BLaER1 treated with 17β-estradiol and CSF1 and Interleukin-3, amounts not matched to agents 10 nM and 100 nM (cell line): Measurements from ENCODE around the gene SLC22A7.

Experiments
- H3K27ac ChIP-seq, 11 experiments: shearing (Covaris generic); formaldehyde crosslinking; 2 replicates each; pipeline ENCODE4 v1.8.1; 2022
- H3K27me3 ChIP-seq, 11 experiments: shearing (Covaris generic); formaldehyde crosslinking; 2 replicates each; pipeline ENCODE4 v1.8.1; 2022
- H3K36me3 ChIP-seq, 11 experiments: shearing (Covaris generic); formaldehyde crosslinking; 2 replicates each; pipeline ENCODE4 v1.8.1; 2022
- H3K4me1 ChIP-seq, 10 experiments: shearing (Covaris generic); formaldehyde crosslinking; 2 replicates each; pipeline ENCODE4 v1.8.1; 2022
- H3K4me2 ChIP-seq, 11 experiments: shearing (Covaris generic); formaldehyde crosslinking; 2 replicates each; pipeline ENCODE4 v1.8.1; 2022
- H3K4me3 ChIP-seq, 10 experiments: shearing (Covaris generic); formaldehyde crosslinking; 2 replicates each; pipeline ENCODE4 v1.8.1; 2022
- H3K9ac ChIP-seq, 11 experiments: shearing (Covaris generic); formaldehyde crosslinking; 2 replicates each; pipeline ENCODE4 v1.8.1; 2022
- H3K9me3 ChIP-seq, 11 experiments: shearing (Covaris generic); formaldehyde crosslinking; replicated peaks in 1 of 11; 2 replicates each; pipeline ENCODE4 v1.8.1; 2022
- H4K20me1 ChIP-seq, 11 experiments: shearing (Covaris generic); formaldehyde crosslinking; 2 replicates each; pipeline ENCODE4 v1.8.1; 2022
- Cebpa-rat ChIP-seq, 11 experiments: shearing (Covaris generic); IDR thresholded peaks; 2 replicates each; pipeline ENCODE4 v1.8.1; 2022

SLC22A7 gene

DNA sequence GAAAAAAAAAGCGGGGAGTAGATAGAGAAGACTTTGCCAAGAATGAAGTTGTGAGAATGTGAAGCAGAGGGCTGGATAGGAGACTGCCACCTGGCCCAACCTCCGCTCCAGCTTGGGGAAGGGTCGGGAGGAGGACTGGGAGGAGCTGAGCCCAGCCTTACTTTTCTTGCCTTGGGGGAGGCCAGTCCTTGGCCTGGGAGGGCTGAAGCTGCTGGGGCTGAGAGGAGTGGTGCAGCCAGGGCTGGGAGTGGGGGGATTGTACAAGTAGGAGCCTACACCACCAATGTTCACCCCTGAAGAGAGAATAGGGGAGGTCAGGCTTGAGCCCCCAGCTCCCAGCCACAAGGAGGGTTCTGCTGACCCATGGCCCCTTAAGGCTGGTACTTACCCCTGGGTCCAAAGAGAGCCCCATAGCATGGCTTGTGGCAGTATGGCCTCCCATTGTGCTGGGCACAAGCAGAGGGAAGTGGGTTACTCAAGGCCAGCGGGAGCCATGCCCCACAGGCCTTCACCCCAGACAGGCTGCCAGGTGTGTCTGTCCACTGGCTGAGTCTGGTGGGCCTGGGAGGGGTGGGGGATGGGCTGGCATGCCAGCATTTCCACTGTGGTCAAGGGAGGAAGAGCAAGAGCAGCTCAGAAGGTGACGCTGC lies 9.5 kb downstream of the SLC22A7 start:
- peak overlapping the region in 5 of 11 experiments; percentile 12 to 66 (median 57); a peak in 4 of 22 replicates for H3K27ac ChIP-seq
- peaks cover 0 to 9% (median 0%) of the 10 kb centered on the region in 11 experiments; a peak in 1 of 22 replicates for H3K27me3 ChIP-seq
- no peak for TF ChIP-seq Cebpa-rat (IDR thresholded peaks at IDR 0.05)
- peak overlapping the region in 5 of 11 experiments; percentile 62 to 69 (median 64); a peak in 5 of 22 replicates for H3K9ac ChIP-seq
- no peaks in the 10 kb centered on the region for H4K20me1 ChIP-seq
- H3K4me1 ChIP-seq, result peaks cover 22 to 65% (median 49%) of the 10 kb centered on the region in 10 experiments
- no peaks in the 10 kb centered on the region for H3K36me3 ChIP-seq
- peak overlapping the region; percentile 83 to 97 (median 91); a peak in 21 of 22 replicates for H3K4me2 ChIP-seq
- peaks cover 0 to 17% (median 0%) of the 10 kb centered on the region in 11 experiments; a peak in 5 of 22 replicates for H3K9me3 ChIP-seq
- peak overlapping the region in 4 of 10 experiments; percentile 58 to 71 (median 62); a peak in 6 of 20 replicates for H3K4me3 ChIP-seq

DNA sequence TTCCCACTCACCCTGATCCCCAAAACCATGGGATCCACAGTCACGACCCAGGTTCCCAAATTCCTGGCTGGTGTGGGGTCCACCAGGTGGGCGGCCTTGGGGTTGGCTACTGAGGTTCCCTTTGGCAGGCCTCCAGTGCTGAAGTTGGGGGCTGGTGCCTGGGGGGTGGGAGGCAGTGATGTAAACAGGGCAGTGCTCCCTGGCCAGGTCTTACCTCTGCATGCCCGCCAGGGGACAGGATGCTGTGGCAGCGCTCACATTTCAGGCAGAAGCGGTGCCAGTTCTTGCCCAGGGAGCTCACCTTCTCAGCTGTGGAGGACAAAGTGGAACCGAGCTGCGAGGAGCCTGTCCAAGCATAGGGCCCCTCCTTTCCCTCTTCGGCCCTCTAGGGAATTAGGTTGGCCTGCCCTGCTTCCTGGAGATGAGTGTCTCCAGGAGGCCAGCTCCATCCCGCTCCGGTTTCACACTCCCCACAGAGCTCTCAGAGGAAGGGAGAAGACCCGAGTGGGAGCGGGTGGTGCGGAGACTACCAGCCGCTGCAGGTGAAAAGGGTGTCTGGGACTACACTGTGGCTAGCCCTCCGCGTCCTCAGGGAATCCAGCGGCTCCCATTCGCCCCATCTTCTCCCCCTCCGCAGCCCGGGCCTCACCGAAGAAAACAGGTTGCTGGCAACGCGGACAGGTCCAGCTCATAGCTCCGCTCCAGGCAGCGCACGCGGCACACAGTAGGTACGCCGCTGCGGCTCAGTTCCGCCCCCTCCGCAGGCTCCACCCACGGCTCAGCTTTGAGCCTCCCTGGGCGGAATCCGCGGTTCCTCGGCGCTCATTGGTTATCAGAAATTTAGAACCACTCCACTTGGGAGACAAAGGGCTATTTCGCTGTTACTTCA lies 10.3 kb downstream of the SLC22A7 start, which contains the start of gene CRIP3:
Gene CRIP3, minus strand, starts transcription at position 726 of the 889 bp plus-strand sequence. Its CDS starts 34 bp downstream, at position 692.
- Histone ChIP-seq H3K9me3 (peaks cover 0 to 17% (median 0%) of the 10 kb centered on the region in 11 experiments; a peak in 5 of 22 replicates), H4K20me1 (no peaks in the 10 kb centered on the region), H3K4me1 (peaks cover 30 to 71% (median 57%) of the 10 kb centered on the region in 10 experiments), H3K4me3 (peak within 1 kb of the TSS; percentile 41 to 71 (median 58)), H3K36me3 (no peaks in the 10 kb centered on the region), H3K27me3 (peaks cover 0 to 9% (median 0%) of the 10 kb centered on the region in 11 experiments; a peak in 1 of 22 replicates), H3K27ac (peak within 1 kb of the TSS in 8 of 11 experiments; percentile 17 to 66 (median 48); a peak in 14 of 22 replicates), H3K4me2 (peak within 1 kb of the TSS; percentile 83 to 97 (median 91)), H3K9ac (peak within 1 kb of the TSS in 10 of 11 experiments; percentile 14 to 73 (median 62); a peak in 18 of 22 replicates)
- no peak for TF ChIP-seq Cebpa-rat (IDR thresholded peaks at IDR 0.05)

DNA sequence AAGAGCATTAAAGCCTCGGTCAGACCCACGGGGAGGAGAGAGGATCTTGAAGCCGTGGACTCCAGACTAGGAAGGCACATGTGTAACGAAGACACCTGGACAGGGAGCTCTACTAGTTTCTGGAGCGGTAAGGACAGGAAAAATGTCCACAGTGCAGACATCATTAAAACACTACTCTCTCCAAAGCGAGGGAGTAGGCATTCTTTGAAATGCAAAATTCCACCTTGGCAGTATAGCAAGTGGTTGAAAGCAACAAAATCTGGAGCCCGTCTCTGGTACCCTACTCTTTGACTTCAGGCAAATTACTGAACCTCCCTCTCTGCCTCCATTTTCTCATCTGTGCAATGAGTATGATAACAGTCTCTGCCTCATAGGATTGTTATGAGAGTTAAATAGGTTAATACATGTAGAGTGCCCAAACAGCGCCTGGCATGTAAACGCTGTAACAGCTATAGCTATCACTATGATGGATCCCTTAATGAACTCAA lies 11.0 kb downstream of the SLC22A7 start:
- H3K4me3 ChIP-seq, result peak overlapping the region; percentile 41 to 71 (median 58)
- H3K9me3 ChIP-seq, result peaks cover 0 to 17% (median 0%) of the 10 kb centered on the region in 11 experiments; a peak in 5 of 22 replicates
- H3K4me2 ChIP-seq, result peak overlapping the region; percentile 83 to 97 (median 91)
- H3K27me3 ChIP-seq, result peaks cover 0 to 9% (median 0%) of the 10 kb centered on the region in 11 experiments; a peak in 1 of 22 replicates
- TF ChIP-seq Cebpa-rat (IDR thresholded peaks at IDR 0.05), result no peak
- no peaks in the 10 kb centered on the region for H4K20me1 ChIP-seq
- peak overlapping the region in 8 of 11 experiments; percentile 17 to 66 (median 48); a peak in 13 of 22 replicates for H3K27ac ChIP-seq
- H3K4me1 ChIP-seq, result peaks cover 31 to 77% (median 64%) of the 10 kb centered on the region in 10 experiments
- no peaks in the 10 kb centered on the region for H3K36me3 ChIP-seq
- peak overlapping the region in 10 of 11 experiments; percentile 14 to 73 (median 62); a peak in 18 of 22 replicates for H3K9ac ChIP-seq

DNA sequence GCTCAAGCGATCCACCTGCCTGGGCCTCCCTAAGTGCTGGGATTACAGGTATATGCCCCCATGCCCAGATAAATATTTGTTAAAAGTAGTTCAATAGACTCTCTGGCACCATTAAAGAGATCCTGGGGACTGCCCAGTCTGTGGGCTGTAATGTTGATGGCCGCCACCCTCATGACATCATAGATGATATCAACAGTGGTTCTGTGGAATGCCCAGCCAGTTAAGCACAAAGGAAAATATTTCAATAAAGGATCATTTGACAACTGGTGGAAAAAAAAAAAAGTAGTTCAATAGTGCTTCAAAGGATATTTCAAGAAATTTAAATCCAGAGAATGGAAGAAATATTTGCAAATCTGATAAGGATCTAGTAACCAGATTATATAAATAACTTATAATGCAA lies 12.1 kb downstream of the SLC22A7 start:
- H3K9me3 ChIP-seq, result peaks cover 0 to 17% (median 0%) of the 10 kb centered on the region in 11 experiments; a peak in 5 of 22 replicates
- H4K20me1 ChIP-seq, result no peaks in the 10 kb centered on the region
- H3K4me1 ChIP-seq, result peaks cover 31 to 86% (median 69%) of the 10 kb centered on the region in 10 experiments

DNA sequence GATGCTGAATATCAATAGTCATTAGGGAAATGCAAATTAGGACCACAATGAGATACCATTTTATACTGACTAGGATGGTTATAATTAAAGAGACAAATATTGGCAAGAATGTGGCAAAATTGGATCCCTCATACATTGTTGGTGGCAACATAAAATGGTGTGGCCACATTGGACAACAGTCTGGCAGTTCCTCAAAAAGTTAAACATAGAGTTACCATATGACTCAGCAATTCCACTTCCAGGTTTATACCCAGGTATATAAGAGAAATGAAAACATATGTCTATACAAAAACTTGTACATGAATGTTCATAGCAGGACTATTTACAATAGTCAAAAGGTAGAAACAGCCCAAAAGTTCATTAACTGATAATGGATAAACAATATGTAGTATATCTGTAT lies 12.6 kb downstream of the SLC22A7 start:
- Histone ChIP-seq H3K9ac (no peak overlapping the region), H3K4me3 (no peak overlapping the region), H3K36me3 (no peaks in the 10 kb centered on the region), H3K27ac (peak overlapping the region in 3 of 11 experiments; percentile 53 to 82 (median 80); a peak in 6 of 22 replicates), H3K4me2 (peak overlapping the region in 6 of 11 experiments; percentile 86 to 96 (median 90); a peak in 9 of 22 replicates), H4K20me1 (no peaks in the 10 kb centered on the region), H3K27me3 (peaks cover 0 to 9% (median 0%) of the 10 kb centered on the region in 11 experiments; a peak in 1 of 22 replicates), H3K9me3 (peaks cover 0 to 17% (median 0%) of the 10 kb centered on the region in 11 experiments; a peak in 5 of 22 replicates), H3K4me1 (peaks cover 31 to 89% (median 70%) of the 10 kb centered on the region in 10 experiments)
- TF ChIP-seq Cebpa-rat (IDR thresholded peaks at IDR 0.05), result no peak

More for the DNA sequence above, 12.1 kb downstream of the SLC22A7 start:
- H3K27ac ChIP-seq, result peak overlapping the region in 4 of 11 experiments; percentile 20 to 80 (median 46); a peak in 5 of 22 replicates
- H3K36me3 ChIP-seq, result no peaks in the 10 kb centered on the region
- no peak for TF ChIP-seq Cebpa-rat (IDR thresholded peaks at IDR 0.05)
- H3K27me3 ChIP-seq, result peaks cover 0 to 9% (median 0%) of the 10 kb centered on the region in 11 experiments; a peak in 1 of 22 replicates
- H3K9ac ChIP-seq, result no peak overlapping the region
- H3K4me3 ChIP-seq, result no peak overlapping the region
- peak overlapping the region in 6 of 11 experiments; percentile 27 to 96 (median 90); a peak in 11 of 22 replicates for H3K4me2 ChIP-seq

DNA sequence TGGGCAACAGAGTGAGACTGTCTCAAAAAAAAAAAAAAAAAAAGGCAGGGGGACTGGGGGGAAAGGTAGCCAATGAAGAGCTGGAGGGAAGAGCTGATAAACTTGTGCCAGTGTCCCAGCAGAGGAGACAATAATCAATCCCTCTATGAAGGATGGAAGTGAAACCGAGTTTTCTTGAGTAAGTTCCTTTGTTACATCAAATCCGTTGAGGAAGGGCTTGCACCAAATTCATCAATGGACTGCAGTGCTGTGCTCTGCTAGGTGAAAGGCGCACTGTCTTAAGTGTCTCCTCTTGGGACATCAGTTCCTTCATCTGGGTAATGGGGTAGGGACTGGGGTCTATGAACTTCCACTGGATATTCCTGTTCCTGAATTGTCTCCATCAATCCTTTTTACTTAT lies 13.6 kb downstream of the SLC22A7 start:
- peak overlapping the region in 8 of 11 experiments; percentile 69 to 90 (median 80); a peak in 16 of 22 replicates for H3K27ac ChIP-seq
- no peaks in the 10 kb centered on the region for H4K20me1 ChIP-seq
- H3K4me3 ChIP-seq, result no peak overlapping the region
- H3K9ac ChIP-seq, result peak overlapping the region in 1 of 11 experiments; percentile 73; a peak in 1 of 22 replicates
- peak overlapping the region in 9 of 11 experiments; percentile 11 to 96 (median 89); a peak in 16 of 22 replicates for H3K4me2 ChIP-seq
- H3K36me3 ChIP-seq, result no peaks in the 10 kb centered on the region
- H3K27me3 ChIP-seq, result peaks cover 0 to 9% (median 0%) of the 10 kb centered on the region in 11 experiments; a peak in 1 of 22 replicates
- peaks cover 0 to 17% (median 0%) of the 10 kb centered on the region in 11 experiments; a peak in 5 of 22 replicates for H3K9me3 ChIP-seq
- no peak for TF ChIP-seq Cebpa-rat (IDR thresholded peaks at IDR 0.05)
- peaks cover 31 to 95% (median 75%) of the 10 kb centered on the region in 10 experiments for H3K4me1 ChIP-seq

DNA sequence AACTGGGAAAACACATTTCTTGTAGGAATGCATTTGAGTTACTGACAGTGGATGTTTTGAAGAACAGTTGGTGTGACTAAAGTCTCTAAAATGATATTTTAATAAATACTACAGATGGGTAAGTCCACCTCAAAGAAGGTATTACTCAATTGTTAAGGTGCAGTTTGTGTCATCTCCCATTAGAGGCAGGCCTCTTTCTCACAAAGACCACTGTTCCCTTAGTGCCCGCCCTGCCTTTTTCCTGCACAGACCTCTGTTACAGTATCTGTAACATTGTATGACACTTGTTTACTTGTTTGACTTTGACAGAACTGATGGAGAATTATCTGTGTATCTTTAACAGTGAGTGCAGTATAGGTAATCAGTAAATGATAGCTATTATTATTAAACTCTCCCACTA lies 15.8 kb downstream of the SLC22A7 start:
- H3K9me3 ChIP-seq, result peaks cover 0 to 17% (median 0%) of the 10 kb centered on the region in 11 experiments; a peak in 5 of 22 replicates
- TF ChIP-seq Cebpa-rat (IDR thresholded peaks at IDR 0.05), result no peak
- H3K4me1 ChIP-seq, result peaks cover 16 to 99% (median 70%) of the 10 kb centered on the region in 10 experiments
- peak overlapping the region in 8 of 11 experiments; percentile 69 to 90 (median 80); a peak in 14 of 22 replicates for H3K27ac ChIP-seq
- H3K36me3 ChIP-seq, result no peaks in the 10 kb centered on the region
- H3K4me3 ChIP-seq, result no peak overlapping the region
- peak overlapping the region in 9 of 11 experiments; percentile 39 to 96 (median 89); a peak in 17 of 22 replicates for H3K4me2 ChIP-seq
- peaks cover 0 to 4% (median 0%) of the 10 kb centered on the region in 11 experiments; a peak in 1 of 22 replicates for H3K27me3 ChIP-seq
- H3K9ac ChIP-seq, result peak overlapping the region in 3 of 11 experiments; percentile 59 to 73 (median 63); a peak in 4 of 22 replicates
- H4K20me1 ChIP-seq, result no peaks in the 10 kb centered on the region
